Middle frontal gyrus (tissue), 1 donor: ENCODE results near the gene PIGS.
"Not testable (repeated sequence)": the region's sequence is repeated elsewhere in the genome, so short reads cannot be mapped to it uniquely, and the experiment has no call there.

Experiments
- DNase-seq: peaks from one replicate; pipeline ENCODE4 v3.0.0-alpha.2; 2015; ENCODE audit warnings: low spot score; ENCODE audit errors: extremely low spot score

Gene PIGS

DNA sequence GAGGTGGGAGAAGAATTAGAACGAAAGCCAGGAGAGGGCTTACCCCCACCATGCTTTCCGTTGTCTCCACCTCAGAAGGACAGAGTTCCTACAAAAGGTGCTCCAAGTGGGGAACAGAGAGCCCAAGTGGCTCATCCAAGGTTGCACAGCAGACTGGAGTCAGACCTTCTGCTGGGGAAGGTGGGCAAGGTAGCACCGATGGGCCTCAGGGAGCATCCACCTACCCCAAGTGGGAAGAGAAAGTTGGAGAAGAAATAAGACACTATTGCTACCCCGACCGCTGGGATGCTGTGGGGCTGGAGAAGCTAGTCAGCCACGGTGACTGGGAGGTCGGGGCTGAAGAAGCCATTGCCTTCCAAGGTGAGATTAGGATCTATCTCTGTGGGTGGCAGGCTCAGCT is 40.4 kb downstream of the PIGS start:
- DNase-seq = no peak

DNA sequence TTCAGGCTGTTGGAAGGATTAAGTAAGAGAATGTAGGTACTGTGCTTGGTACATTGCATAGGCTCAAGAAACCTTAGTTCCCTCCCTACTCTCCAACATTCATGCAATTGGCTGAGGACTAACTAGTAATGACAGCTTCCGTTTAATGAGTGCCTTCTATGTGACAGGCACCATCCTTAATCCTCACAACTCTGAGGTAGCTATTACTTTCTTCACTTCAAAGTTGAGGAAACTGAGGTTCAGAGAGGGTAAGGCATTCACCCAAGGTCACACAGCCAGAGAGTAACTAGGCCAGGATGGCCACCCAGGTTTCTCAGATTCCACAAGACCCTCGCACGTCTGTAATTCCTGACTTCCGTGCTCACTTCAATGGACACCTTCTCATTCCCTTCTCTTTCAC is 41.1 kb downstream of the PIGS start:
- no peak for DNase-seq

DNA sequence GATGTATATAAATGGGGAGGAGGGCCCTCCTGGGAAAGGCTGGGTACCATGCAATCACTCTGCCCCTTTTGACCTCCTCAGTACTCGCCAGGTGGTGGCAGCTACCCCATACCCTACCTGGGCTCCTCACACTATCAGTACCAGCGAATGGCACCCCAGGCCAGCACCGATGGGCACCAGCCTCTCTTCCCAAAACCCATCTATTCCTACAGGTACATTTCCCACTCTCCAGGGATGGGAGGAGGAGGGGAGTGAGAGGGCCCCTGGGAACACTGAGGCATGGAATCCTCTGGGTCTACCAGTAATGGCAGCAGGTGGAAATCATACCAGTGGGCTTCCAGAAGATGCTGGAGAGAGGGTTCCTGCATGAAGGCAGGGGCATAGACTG is 42.3 kb downstream of the PIGS start:
- no peak for DNase-seq

DNA sequence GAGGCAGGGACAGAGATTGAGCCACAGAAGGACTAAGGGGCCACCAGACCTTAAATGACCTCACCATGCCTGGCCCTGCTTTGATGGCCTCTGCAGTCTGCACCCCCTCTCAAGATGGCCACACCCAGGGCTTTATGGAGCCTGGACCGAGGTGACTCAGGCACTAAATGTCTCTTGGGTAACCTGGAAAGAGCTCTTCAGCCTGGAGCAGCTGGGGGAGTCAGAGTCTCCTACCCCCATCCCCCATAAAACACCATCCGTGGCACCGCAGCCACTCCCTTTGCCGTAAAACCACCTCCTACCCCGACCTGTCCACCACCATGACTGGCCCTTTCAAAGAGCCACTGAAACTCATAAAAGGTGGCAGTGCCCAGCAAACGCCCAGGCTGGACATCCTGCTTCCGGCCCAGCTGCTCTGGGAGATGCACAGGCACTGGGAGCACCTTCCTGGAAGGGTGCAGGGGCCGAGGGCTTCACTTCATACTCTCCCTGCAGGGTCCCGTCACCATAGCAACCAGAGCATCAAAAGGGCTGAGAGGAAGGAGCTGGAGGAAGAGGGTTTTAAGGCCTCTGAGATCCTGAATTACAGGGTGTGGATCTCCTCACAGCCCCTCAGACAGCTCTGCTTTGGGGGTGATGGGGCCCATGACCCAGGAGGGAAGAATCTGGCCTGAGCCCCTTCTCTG is 42.9 kb downstream of the PIGS start:
- DNase-seq = no peak

DNA sequence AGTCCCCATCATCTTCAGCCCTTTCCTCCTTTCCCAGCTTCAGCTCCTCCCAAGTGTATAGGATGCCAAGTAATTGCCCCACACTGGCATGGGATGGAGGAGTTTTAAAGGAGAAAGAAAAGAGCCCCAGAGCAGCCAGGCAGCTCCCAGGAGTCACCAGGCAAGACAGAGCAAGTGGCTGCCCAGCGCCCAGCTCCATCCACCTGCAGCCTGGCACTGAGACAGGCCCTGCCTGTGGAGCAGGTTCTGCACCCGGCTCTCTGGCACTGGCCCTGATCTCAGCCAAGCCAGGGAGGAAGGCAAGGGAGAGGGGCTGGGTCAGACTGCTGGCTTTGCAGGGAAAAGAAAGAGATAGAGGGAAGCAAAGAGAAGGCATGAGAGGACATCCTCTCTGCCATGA is 43.5 kb downstream of the PIGS start:
- no peak for DNase-seq

DNA sequence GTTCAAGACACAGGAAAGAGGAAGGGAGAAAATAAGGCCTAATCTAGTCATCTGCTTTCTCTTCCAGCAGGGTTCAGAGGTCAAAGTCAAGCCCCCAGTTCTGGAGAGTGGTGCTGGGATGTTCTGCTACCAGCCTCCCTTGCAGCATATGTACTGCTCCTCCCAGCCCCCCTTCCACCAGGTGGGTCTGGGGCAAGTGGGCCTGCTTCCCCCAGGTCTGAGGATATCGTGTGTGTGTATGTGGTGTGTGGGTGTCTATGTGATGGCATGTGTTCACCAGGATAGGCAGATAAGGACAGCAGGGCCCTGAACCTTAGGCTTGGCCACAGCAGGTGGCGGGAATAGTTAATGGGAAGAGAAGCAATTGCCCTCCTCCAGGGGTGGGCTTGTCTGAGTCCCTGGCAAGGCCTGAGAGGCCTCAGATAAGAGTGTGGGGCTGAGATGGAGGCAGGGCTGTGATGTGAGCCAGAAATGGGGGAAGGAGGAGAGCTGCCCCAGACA is 44.1 kb downstream of the PIGS start:
- no peak for DNase-seq

DNA sequence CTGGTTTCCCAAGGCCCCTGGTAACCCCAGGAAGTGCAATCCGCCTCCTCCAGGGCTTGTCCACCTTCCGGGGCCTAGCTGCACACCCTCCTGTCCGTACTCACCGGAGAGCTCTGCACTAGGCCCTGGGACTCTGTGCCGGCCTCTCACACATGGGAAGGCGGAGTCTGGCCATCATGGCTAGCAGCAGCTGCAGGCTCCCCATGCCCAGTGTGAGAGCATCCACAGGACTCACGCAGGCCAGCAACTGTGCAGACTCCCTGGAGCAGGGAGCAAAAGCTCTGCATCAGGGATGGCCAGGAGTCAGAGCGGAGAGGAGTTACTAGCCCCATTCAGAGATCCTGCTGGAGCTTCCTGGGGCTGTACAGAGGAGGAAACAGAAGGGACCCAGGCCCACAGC is 44.9 kb downstream of the PIGS start:
- no peak for DNase-seq

DNA sequence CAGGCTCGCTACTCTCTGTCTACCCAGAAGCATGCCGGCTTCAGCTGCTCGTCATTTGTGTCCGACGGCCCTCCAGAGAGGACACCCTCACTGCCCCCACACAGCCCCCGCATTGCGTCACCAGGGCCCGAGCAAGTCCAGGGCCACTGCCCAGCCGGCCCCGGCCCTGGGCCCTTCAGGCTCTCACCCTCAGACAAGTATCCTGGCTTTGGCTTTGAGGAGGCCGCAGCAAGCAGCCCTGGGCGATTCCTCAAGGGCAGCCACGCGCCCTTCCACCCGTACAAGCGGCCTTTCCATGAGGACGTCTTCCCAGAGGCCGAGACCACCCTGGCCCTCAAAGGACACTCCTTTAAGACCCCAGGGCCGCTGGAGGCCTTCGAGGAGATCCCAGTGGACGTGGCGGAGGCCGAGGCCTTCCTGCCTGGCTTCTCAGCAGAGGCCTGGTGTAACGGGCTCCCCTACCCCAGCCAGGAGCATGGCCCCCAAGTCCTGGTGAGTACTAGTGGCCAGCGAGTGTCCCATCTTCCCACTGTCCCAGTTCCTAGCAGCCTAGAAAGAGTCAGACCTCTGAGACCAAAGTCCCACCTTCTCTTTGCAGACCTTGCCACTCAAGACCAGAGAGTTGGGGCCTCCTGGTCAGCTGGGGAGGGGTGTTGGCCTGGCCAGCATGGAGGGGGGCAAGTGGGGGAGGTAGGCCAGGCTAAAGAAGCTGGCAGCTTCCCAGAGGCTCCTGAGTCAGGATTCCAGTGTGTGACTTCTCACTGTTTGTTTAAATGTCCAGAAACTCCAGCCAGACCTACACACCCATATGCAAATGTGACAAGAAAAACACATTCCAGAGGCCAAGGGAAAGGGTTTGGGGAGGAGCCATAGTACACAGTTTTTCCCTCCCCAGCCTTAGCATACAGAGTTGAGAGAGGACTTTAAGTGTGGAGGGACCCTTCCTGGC is 46.6 kb downstream of the PIGS start:
- no peak for DNase-seq

DNA sequence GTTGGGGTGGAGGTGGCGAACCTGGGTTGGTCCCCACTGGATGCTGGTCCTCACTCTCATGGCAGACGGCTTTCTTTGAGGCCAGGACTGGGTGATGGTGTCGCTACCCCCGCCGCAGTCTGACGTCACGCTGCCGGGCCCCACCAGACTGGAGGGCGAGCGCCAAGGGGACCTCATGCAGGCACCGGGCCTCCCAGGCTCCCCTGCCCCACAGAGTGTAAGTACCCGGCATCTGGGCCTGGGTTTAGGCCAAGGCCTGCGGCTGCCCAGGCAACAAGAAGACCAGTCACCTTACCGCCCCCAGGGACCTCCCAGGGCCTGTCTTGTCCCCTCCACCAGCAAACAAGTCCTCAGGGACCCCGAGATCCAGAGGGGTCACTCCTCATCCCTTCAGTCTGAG is 47.4 kb downstream of the PIGS start:
- DNase-seq = no peak

DNA sequence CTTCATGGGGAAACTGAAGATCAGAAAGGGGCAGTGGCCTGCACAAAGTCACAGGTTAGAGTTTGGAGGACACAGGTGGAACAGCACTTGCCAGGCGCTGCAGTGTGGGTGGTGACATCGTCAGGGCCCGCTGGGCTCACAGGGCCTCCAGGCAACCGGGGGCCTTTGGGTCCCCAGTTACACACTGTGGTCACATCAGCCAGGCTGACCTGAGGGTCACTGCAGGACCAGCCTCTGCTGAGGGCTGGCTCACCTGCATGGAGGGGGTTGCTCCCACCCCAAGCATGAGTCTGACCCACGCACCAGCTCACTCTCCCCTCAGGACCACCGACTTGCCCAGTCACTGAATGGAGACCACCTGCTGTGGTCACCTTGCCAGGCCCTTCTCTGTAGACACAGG is 48.1 kb downstream of the PIGS start:
- no peak for DNase-seq

DNA sequence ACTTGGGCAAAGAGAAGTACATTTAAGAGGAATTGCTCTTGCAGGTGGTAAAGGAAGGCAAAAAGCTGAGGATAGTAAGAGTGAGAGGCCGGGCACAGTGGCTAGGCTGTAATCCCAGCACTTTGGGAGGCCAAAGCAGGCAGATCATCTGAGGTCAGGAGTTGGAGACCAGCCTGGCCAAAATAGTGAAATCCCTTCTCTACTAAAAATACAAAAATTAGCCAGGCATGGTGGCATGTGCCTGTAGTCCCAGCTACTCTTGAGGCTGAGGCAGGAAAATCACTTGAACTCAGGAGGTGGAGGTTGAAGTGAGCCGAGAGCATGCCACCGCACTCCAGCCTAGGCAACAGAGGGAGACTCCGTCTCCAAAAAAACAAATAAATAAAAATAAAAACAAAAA is 49.0 kb downstream of the PIGS start:
- not testable (repeated sequence) for DNase-seq

DNA sequence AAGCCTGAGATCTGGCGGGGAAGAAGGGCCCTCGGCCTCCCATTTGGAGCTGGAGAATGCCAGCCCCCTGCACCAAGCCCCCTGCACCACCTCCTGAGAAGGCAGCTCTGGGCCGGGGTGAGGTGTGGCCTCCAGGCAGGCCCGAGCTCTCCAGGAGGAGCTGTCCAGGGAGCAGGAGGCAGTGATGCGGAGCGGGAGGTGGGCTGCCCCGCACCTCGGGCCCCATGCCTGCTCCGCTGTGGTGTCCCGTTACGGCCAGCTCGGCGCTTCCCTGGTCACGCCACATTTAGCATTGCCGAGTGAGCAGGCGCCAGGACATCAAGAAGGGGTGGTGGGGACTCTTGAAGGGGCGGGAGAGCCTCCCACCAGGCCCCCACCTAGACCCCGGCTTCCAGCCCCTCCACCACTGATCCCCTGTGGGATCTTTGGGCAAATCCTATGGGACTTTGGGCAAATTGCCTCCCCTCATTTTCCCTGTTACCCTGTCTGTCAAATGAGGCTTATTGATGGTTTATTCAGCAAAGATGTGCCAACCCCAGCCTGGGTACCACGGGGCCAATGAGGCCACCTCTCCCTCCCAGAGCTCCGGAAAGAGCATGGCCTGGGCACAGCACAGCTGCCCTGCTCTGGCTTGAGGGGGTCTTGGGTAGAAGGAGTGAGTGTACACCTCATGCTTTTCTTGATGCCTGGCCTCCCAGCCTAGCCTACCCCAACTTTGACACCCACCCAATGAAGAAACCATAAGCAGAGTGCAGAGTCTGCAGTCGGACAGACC is 49.8 kb downstream of the PIGS start:
- DNase-seq = no peak

DNA sequence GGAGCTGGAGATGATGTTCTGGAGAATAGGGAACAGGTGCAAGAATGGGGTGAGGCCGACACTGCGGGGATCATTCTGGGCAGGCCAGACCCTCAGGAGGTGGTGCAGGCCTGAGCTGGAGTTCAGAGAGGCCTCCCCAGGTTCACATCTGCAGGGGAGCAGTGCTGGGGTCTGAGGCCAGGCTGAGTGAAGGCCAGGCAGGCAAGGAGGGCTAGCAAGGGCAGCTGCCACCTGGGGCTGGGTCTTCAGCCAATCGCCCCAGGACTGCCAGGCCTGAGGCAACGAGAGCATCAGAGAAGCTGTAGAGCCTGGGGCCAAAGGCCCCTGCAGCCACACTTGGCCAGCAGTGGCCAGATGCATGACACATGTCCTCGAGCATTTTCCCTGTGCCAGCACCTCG is 50.6 kb downstream of the PIGS start:
- no peak for DNase-seq

DNA sequence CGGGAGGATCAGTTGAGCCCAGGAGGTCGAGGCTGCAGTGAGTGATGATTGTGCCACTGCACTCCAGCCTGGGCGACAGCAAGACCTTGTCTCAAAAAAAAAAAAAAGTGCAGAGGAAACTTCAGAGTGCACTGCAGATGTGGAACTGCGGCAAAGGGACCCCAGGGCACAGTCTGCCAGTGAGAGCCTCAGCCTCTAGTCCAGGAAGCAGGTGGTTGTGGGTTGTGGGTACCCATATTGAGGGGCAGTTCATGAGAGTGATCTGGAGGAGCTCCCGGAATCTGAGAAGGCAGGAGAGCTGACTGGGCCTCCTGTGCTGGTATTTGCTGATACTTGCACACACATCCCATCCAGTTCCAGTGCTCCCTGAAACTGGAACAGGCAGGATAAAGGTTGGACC is 52.1 kb downstream of the PIGS start:
- no peak for DNase-seq

DNA sequence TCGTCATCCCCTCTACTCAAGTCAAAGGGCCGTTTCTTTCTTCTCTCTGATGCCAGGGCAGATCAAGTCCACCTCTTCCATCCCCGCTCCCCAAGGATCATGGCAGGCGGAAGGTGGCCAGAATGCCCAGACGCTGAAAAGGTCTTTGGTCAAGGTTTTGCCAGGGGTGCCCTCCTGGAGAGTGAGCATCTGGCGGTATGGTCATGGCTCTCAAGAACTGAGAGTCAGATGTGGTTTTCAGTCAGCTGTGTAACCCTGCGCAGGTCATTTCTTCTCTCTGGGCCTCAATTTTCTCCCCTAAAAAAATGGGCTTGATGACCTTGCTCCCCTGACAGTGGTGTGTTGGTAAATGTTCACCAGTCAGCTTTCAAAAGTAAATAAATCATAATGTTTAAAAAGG is 52.7 kb downstream of the PIGS start:
- DNase-seq = no peak

DNA sequence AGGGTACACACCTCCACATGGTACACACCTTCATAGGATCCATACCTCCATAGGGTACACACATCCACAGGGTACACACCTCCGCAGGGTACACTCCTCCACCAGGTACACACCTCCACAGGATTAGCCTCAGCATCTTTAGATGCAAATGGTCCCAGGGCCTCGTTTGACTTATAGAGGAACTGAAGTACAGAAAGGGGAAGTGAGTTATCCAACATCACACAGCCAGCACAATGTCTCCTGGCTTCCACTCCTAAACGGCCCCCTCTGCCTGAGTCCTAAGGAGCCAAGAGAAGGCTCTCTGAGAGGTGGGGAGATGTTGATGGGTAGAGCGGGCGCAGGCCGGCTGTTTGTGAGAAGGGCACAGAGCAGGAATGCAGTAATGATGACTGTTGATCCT is 53.2 kb downstream of the PIGS start:
- no peak for DNase-seq

DNA sequence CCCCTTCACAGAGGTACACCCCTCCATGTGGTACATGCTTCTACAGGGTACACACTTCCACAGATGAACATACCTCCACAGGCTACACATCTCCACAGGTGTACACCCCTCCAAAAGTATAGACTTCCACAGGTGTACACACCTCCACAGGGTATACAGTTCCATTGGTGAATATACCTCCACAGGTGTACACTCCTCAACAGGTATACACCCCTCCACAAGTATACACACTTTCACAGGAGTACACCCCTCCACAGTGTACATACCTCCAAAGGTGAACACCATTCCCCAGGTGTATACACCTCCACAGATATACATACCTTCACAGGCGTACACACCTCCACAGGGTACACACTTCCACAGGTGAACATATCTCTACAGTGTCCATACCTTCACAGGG is 55.8 kb downstream of the PIGS start:
- DNase-seq = no peak

DNA sequence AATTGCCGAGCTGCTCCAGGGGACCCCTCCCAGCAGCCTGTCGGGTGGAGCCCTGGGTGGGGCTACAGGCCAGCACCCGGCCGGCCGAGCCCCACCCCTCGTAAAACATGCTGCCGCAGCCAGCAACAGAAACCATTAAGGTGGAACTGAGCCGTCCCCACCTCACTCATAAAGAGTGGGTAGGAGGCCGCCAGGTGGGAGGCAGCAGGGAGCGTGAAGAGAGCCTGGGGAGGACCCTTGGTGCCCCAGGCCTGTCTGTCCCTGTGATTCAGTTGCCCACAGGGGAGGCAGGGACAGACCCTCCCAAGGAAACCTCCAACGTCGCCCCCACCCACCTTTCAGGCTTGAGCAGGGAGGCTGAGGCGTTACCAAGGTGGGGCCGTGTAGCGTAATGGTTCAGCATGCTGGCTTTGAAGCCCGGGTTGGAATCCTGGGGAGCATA is 56.7 kb downstream of the PIGS start:
- no peak for DNase-seq

DNA sequence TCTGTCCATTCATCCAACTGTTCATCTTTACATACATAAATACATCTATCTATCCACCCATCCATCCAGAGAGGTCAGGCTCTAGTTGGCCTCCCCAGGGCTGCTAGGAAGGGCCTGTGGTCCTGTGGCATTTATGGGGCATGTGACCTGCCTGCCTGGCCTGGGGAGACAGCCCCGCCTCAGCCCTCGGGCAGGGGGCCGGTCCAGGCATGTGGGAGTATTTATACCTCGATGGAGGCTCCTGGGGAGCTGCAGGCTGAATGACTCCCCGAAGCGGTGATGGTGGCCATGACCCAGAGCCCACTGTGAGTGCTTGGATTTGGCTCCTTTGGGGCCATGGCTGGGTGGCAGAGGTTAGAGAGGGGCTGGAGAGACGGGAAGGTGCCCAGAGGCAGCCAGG is 57.8 kb downstream of the PIGS start:
- no peak for DNase-seq

DNA sequence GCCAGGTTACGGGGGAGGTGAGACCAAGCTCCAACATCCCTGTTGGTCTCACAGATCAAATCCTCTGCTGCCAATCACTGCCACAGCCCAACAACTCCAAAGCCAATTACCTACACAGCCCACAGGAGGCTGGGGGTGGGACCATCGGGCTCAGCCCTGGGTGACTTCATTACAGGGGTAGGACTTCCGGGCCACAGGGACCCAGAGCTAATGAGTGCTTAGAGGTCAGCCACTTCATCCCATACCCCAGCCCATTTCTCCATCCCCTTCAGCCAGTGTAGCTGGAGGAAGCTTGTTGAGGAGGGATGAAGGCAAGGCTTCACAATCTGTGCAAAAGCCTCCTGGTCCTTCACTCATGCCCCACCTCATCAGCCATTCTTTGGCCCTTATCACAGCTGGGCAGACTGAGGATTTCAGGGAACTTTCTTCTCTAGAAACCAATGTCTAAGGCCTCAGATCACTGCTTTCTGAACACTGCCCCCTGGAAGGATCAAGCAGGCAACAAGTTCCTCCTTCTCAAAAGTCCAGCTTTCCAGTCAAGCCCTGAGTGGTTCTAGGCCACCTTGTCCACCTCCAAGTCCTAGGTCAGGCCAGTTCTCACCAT is 59.4 kb downstream of the PIGS start:
- no peak for DNase-seq

DNA sequence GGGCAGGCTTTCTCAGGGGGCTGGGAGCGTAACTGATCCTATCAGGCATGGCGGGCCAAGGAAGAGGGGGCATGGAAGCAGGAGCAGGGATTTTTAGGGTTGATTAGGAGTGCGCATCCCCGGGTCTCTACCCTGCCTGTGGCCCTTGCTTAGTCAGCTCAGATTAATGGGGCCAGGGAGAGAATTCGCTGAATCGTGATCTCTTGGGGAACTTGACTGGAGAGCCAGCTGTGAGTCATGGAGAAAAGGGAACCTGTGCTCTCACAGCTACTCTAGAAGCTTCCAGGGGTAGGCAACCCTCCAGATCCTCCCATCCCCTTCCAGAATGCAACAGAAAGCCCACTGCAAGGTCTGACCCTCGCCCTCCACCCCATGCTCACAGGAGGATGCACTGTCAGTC is 61.5 kb downstream of the PIGS start:
- no peak for DNase-seq
